ENCODE measurements around the gene MAGI2.

The MAGI2 gene

GRCh38 chr7:78473571-78474301 lies 979.7 kb downstream of the MAGI2 start:
- no peaks in the 10 kb centered on the region for H4K20me1 ChIP-seq (ENCODE audit: control insufficient read depth, insufficient read depth, low read depth, low read length)
- H3K4me3 ChIP-seq (ENCODE audit: low read length) = no peak overlapping the region
- H3K79me2 ChIP-seq (ENCODE audit: control insufficient read depth, low read length) = no peaks in the 10 kb centered on the region
- no peaks in the 10 kb centered on the region for H3K9me2 ChIP-seq (replicated peaks; ENCODE audit: control insufficient read depth, low read length)
- no peak overlapping the region for H3K4me2 ChIP-seq (ENCODE audit: low read length)
- H3K4me1 ChIP-seq (ENCODE audit: control insufficient read depth, low read length) = no peaks in the 10 kb centered on the region
- H3K27me3 ChIP-seq (ENCODE audit: control insufficient read depth, low read length) = no peaks in the 10 kb centered on the region
- H3K9me3 ChIP-seq (ENCODE audit: control insufficient read depth, insufficient read depth, low read length) = no peaks in the 10 kb centered on the region
- no peak overlapping the region for H3K27ac ChIP-seq (ENCODE audit: low read depth, low read length)
- no peaks in the 10 kb centered on the region for H3F3A ChIP-seq (ENCODE audit: control insufficient read depth, insufficient read depth)
- H3K36me3 ChIP-seq (ENCODE audit: control insufficient read depth, low read length) = no peaks in the 10 kb centered on the region
- TF ChIP-seq CTCF (IDR thresholded peaks at IDR 0.05; ENCODE audit: low read depth, low read length, poor library complexity, severe bottlenecking) = no peak
- no peak for TF ChIP-seq EZH2phosphoT487 (IDR thresholded peaks at IDR 0.05; ENCODE audit: borderline replicate concordance, low read length)

GRCh38 chr7:78473021-78473420 lies 980.4 kb downstream of the MAGI2 start:
- Histone ChIP-seq H3F3A (ENCODE audit: control insufficient read depth, insufficient read depth) (no peaks in the 10 kb centered on the region), H3K9me2 (replicated peaks; ENCODE audit: control insufficient read depth, low read length) (no peaks in the 10 kb centered on the region), H3K4me3 (ENCODE audit: low read length) (no peak overlapping the region), H3K4me2 (ENCODE audit: low read length) (no peak overlapping the region), H3K9me3 (ENCODE audit: control insufficient read depth, insufficient read depth, low read length) (no peaks in the 10 kb centered on the region), H3K4me1 (ENCODE audit: control insufficient read depth, low read length) (no peaks in the 10 kb centered on the region), H4K20me1 (ENCODE audit: control insufficient read depth, insufficient read depth, low read depth, low read length) (no peaks in the 10 kb centered on the region), H3K79me2 (ENCODE audit: control insufficient read depth, low read length) (no peaks in the 10 kb centered on the region), H3K27ac (ENCODE audit: low read depth, low read length) (no peak overlapping the region), H3K27me3 (ENCODE audit: control insufficient read depth, low read length) (no peaks in the 10 kb centered on the region), H3K36me3 (ENCODE audit: control insufficient read depth, low read length) (no peaks in the 10 kb centered on the region)
- no peak for TF ChIP-seq EZH2phosphoT487 (IDR thresholded peaks at IDR 0.05; ENCODE audit: borderline replicate concordance, low read length)
- no peak for TF ChIP-seq CTCF (IDR thresholded peaks at IDR 0.05; ENCODE audit: low read depth, low read length, poor library complexity, severe bottlenecking)

GRCh38 chr7:78472519-78472918 lies 980.9 kb downstream of the MAGI2 start:
- Histone ChIP-seq H3K36me3 (ENCODE audit: control insufficient read depth, low read length) (no peaks in the 10 kb centered on the region), H3K4me2 (ENCODE audit: low read length) (no peak overlapping the region), H3K27me3 (ENCODE audit: control insufficient read depth, low read length) (no peaks in the 10 kb centered on the region), H3K9me2 (replicated peaks; ENCODE audit: control insufficient read depth, low read length) (no peaks in the 10 kb centered on the region), H3F3A (ENCODE audit: control insufficient read depth, insufficient read depth) (no peaks in the 10 kb centered on the region), H3K27ac (ENCODE audit: low read depth, low read length) (no peak overlapping the region), H4K20me1 (ENCODE audit: control insufficient read depth, insufficient read depth, low read depth, low read length) (no peaks in the 10 kb centered on the region), H3K79me2 (ENCODE audit: control insufficient read depth, low read length) (no peaks in the 10 kb centered on the region), H3K4me1 (ENCODE audit: control insufficient read depth, low read length) (no peaks in the 10 kb centered on the region), H3K9me3 (ENCODE audit: control insufficient read depth, insufficient read depth, low read length) (no peaks in the 10 kb centered on the region), H3K4me3 (ENCODE audit: low read length) (no peak overlapping the region)
- TF ChIP-seq EZH2phosphoT487 (IDR thresholded peaks at IDR 0.05; ENCODE audit: borderline replicate concordance, low read length) (no peak), CTCF (IDR thresholded peaks at IDR 0.05; ENCODE audit: low read depth, low read length, poor library complexity, severe bottlenecking) (no peak)
